Measurements from ENCODE around the gene VPS35L.

The VPS35L gene

GRCh38 chr16:19749571-19750080, 194.1 kb downstream of the VPS35L start:
- DNase-seq (ENCODE audit: low spot score) = no peak
